Measurements from ENCODE around the gene BTBD6. TPM values are rescaled to one million over a fixed set of nuclear protein-coding genes. Genes with fewer than 3 reads are reported as not detected.

The BTBD6 gene
- total and polyA plus RNA-seq, 2 experiments from 2014 or later = 2.2 to 11.6 TPM

- H3K4me2 ChIP-seq = no peak overlapping the region
- Mint-ChIP-seq H3K27me3 (ENCODE audit: insufficient read depth, low read depth, poor library complexity) (peaks cover 8% of the 10 kb centered on the region), H3K27ac (no peak overlapping the region), H3K4me1 (no peaks in the 10 kb centered on the region), H3K9me3 (no peaks in the 10 kb centered on the region; the same call in 2 of the 3 replicates), H3K36me3 (ENCODE audit: low read depth) (peaks cover 3% of the 10 kb centered on the region; the same call in 1 of the 3 replicates), H3K4me3 (no peak overlapping the region)
- H2AFZ ChIP-seq = no peak overlapping the region
- H3K4me1 ChIP-seq (ENCODE audit: insufficient read depth) = no peaks in the 10 kb centered on the region
- no peaks in the 10 kb centered on the region; the same call in 1 of the 2 replicates for H4K20me1 ChIP-seq (replicated peaks; ENCODE audit: insufficient read depth)
- no peaks in the 10 kb centered on the region for H3K27me3 ChIP-seq (ENCODE audit: insufficient read depth)
- TF ChIP-seq EZH2phosphoT487 (IDR thresholded peaks at IDR 0.05; ENCODE audit: unreplicated experiment) = no peak
- no peak for TF ChIP-seq ETS1 (IDR thresholded peaks at IDR 0.05)
- TF ChIP-seq CREB1 (CRISPR knock-in tag; IDR thresholded peaks at IDR 0.05; ENCODE audit: low read depth) = no peak
- TF ChIP-seq EZH2 (IDR thresholded peaks at IDR 0.05; ENCODE audit: low read depth, unreplicated experiment) = no peak
- TF ChIP-seq ZNF462 (CRISPR knock-in tag; IDR thresholded peaks at IDR 0.05) = no peak
- TF ChIP-seq ZNF114 (CRISPR knock-in tag; IDR thresholded peaks at IDR 0.05) = no peak
- TF ChIP-seq NANOG (IDR thresholded peaks at IDR 0.05; ENCODE audit: borderline replicate concordance) = no peak
- no peak for TF ChIP-seq CTCF (conservative IDR thresholded peaks at IDR 0.05; ENCODE audit: low read depth in 2 of 2)
- no peak for TF ChIP-seq STAT1 (IDR thresholded peaks at IDR 0.05; ENCODE audit: unreplicated experiment)
- H3K9me2 ChIP-seq (ENCODE audit: insufficient read depth) = no peaks in the 10 kb centered on the region
- ATAC-seq = no peak
- no peaks in the 10 kb centered on the region for H3F3A ChIP-seq (replicated peaks; ENCODE audit: low read depth)
- no peak overlapping the region for H3K27ac ChIP-seq (ENCODE audit: low read depth)
- H3K79me2 ChIP-seq (replicated peaks; ENCODE audit: insufficient read depth) = no peaks in the 10 kb centered on the region
- no peak for DNase-seq (ENCODE audit: low spot score)
- H3K4me3 ChIP-seq = no peak overlapping the region
- no peaks in the 10 kb centered on the region for H3K36me3 ChIP-seq (ENCODE audit: insufficient read depth)
Measured at GRCh38 chr14:105215602-105216001, 32.7 kb upstream of the BTBD6 start.
